ENCODE measurements around the gene MRPL1. TPM values are rescaled to one million over a fixed set of nuclear protein-coding genes. Genes with fewer than 3 reads are reported as not detected.

Gene MRPL1
- total and polyA plus RNA-seq, 9 of the 15 experiments (the other 6 are each of a cell fraction or from before 2014, with no cell fraction given) = 38.4 to 75.7 (median 63.7) TPM

DNA sequence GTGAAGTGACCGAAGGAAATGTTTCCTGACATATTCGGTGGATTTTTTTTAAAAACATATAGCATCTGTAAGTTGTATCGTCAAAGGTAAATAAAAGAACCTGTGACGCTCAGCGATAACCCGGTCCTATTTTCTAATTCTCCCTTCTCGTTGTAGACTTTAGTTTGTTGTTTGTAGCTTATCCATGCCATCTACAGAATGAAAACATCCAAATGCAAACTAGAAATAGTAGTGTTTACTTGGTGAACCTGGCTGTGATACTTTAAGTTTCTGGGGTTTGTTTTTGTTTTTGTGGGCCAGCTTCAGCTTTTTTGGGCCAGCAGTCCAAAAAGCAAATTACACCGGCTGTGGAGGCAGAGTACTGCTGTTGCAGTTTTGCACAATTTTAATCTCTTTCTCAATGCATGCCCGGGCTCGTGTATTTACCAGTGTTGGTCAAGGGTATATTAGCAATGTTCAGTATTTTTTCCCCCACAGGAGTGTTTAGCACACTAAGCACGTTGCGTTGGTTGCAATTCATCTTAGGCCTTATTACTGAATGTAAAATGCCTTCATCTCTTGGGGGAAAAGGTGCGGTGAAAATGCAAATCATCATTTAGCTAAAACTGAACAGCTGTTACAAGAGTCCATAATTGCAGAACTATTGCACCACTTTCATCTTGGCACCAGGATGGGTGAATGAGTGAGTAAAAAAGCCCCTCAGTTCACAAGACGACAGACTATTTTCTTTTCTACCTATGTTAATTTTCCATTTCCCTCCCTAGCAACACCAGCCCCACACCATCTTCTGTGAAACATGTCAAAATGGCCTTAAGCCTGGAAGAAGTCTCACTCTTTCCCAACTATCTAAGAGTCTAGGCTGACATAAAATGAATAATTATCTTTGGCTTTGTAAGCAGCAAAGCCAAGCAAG lies 41.7 kb upstream of the MRPL1 start (continued):
- TF ChIP-seq, protein P1, sequence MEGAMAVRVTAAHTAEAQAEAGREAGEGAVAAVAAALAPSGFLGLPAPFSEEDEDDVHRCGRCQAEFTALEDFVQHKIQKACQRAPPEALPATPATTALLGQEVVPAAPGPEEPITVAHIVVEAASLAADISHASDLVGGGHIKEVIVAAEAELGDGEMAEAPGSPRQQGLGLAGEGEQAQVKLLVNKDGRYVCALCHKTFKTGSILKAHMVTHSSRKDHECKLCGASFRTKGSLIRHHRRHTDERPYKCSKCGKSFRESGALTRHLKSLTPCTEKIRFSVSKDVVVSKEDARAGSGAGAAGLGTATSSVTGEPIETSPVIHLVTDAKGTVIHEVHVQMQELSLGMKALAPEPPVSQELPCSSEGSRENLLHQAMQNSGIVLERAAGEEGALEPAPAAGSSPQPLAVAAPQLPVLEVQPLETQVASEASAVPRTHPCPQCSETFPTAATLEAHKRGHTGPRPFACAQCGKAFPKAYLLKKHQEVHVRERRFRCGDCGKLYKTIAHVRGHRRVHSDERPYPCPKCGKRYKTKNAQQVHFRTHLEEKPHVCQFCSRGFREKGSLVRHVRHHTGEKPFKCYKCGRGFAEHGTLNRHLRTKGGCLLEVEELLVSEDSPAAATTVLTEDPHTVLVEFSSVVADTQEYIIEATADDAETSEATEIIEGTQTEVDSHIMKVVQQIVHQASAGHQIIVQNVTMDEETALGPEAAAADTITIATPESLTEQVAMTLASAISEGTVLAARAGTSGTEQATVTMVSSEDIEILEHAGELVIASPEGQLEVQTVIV (CRISPR knock-in tag; IDR thresholded peaks at IDR 0.05; ENCODE audit: borderline replicate concordance) = no peak
- TF ChIP-seq, protein P2, sequence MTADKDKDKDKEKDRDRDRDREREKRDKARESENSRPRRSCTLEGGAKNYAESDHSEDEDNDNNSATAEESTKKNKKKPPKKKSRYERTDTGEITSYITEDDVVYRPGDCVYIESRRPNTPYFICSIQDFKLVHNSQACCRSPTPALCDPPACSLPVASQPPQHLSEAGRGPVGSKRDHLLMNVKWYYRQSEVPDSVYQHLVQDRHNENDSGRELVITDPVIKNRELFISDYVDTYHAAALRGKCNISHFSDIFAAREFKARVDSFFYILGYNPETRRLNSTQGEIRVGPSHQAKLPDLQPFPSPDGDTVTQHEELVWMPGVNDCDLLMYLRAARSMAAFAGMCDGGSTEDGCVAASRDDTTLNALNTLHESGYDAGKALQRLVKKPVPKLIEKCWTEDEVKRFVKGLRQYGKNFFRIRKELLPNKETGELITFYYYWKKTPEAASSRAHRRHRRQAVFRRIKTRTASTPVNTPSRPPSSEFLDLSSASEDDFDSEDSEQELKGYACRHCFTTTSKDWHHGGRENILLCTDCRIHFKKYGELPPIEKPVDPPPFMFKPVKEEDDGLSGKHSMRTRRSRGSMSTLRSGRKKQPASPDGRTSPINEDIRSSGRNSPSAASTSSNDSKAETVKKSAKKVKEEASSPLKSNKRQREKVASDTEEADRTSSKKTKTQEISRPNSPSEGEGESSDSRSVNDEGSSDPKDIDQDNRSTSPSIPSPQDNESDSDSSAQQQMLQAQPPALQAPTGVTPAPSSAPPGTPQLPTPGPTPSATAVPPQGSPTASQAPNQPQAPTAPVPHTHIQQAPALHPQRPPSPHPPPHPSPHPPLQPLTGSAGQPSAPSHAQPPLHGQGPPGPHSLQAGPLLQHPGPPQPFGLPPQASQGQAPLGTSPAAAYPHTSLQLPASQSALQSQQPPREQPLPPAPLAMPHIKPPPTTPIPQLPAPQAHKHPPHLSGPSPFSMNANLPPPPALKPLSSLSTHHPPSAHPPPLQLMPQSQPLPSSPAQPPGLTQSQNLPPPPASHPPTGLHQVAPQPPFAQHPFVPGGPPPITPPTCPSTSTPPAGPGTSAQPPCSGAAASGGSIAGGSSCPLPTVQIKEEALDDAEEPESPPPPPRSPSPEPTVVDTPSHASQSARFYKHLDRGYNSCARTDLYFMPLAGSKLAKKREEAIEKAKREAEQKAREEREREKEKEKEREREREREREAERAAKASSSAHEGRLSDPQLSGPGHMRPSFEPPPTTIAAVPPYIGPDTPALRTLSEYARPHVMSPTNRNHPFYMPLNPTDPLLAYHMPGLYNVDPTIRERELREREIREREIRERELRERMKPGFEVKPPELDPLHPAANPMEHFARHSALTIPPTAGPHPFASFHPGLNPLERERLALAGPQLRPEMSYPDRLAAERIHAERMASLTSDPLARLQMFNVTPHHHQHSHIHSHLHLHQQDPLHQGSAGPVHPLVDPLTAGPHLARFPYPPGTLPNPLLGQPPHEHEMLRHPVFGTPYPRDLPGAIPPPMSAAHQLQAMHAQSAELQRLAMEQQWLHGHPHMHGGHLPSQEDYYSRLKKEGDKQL (CRISPR knock-in tag; IDR thresholded peaks at IDR 0.05; ENCODE audit: borderline replicate concordance) = no peak
- TF ChIP-seq MCM7 (IDR thresholded peaks at IDR 0.05) (no peak), STAT5B (CRISPR knock-in tag; IDR thresholded peaks at IDR 0.05) (no peak), EP300 (IDR thresholded peaks at IDR 0.05; ENCODE audit: low read length) (peak; percentile 27; the same call in 1 of the 2 replicates), GTF2E2 (tag; IDR thresholded peaks at IDR 0.05) (no peak), MIER1 (IDR thresholded peaks at IDR 0.05; ENCODE audit: low read depth) (no peak), GTF2A2 (tag; IDR thresholded peaks at IDR 0.05) (no peak), HOXB6 (CRISPR knock-in tag; IDR thresholded peaks at IDR 0.05; ENCODE audit: borderline replicate concordance) (no peak), ZNF583 (CRISPR knock-in tag; IDR thresholded peaks at IDR 0.05) (no peak), TCF3 (CRISPR knock-in tag; IDR thresholded peaks at IDR 0.05) (no peak), RNF2 (IDR thresholded peaks at IDR 0.05) (no peak), SP1 (CRISPR knock-in tag; IDR thresholded peaks at IDR 0.05) (peak; percentile 2; the same call in 1 of the 2 replicates), ADNP (tag; IDR thresholded peaks at IDR 0.05) (no peak)
- TF ChIP-seq, protein P3, sequence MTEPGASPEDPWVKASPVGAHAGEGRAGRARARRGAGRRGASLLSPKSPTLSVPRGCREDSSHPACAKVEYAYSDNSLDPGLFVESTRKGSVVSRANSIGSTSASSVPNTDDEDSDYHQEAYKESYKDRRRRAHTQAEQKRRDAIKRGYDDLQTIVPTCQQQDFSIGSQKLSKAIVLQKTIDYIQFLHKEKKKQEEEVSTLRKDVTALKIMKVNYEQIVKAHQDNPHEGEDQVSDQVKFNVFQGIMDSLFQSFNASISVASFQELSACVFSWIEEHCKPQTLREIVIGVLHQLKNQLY (CRISPR knock-in tag; conservative IDR thresholded peaks at IDR 0.05) = no peak
- TF ChIP-seq, protein P4, sequence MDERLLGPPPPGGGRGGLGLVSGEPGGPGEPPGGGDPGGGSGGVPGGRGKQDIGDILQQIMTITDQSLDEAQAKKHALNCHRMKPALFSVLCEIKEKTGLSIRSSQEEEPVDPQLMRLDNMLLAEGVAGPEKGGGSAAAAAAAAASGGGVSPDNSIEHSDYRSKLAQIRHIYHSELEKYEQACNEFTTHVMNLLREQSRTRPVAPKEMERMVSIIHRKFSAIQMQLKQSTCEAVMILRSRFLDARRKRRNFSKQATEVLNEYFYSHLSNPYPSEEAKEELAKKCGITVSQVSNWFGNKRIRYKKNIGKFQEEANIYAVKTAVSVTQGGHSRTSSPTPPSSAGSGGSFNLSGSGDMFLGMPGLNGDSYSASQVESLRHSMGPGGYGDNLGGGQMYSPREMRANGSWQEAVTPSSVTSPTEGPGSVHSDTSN (CRISPR knock-in tag; IDR thresholded peaks at IDR 0.05; ENCODE audit: low read depth) = no peak
- TF ChIP-seq, protein P4 (tag; conservative IDR thresholded peaks at IDR 0.05; ENCODE audit: low read depth) = 0 out of 2 replicates have a peak, but pooled peaks have one; percentile 20

All from K562 (cell line).